HCT116 (cell line): ENCODE measurements around the gene CBL. TPM values are rescaled to one million over a fixed set of nuclear protein-coding genes. Genes with fewer than 3 reads are reported as not detected.

Source experiments
- ATAC-seq: fragments of 200-7000 bp; cut with Tn5 transposase; 2 replicates; pipeline ENCODE4 v1.9.1; 2020; ENCODE audit warnings: mild to moderate bottlenecking, moderate library complexity
- BruUV-seq: library from RNA; stranded (reverse); fragments of 400-500 nt; replicated peaks from 2 replicates; lab custom pipeline; 2021; lab: Mats Ljungman, UMichigan
- CTCF ChIA-PET: fragments of 300-600 bp; sonication (Branson Sonifier 250); formaldehyde crosslinking; loops from one replicate; lab custom pipeline; 2021; ENCODE audit warnings: antibody characterized with exemption; lab: Charles Lee
- POLR2A ChIA-PET: fragments of 300-600, 350-600 bp; sonication (Branson Sonifier 250); formaldehyde crosslinking; loops from one replicate; lab custom pipeline; 2021; ENCODE audit warnings: antibody characterized with exemption; lab: Charles Lee
- RAD21 ChIA-PET, 2 experiments: fragments of 300-600 bp; sonication (Branson Sonifier 250); formaldehyde crosslinking; loops; one replicate each; lab custom pipeline; 2023; ENCODE audit warnings: low total read pairs in 2 of 2; ENCODE audit not compliant: uncharacterized antibody in 2 of 2, unreplicated experiment in 2 of 2, low non-redundant PET in 1 of 2; lab: Charles Lee
- DNase-seq: peaks from one replicate; pipeline ENCODE4 v3.0.0-alpha.2; 2010; ENCODE audit warnings: low read depth, low spot score
- H2AFZ ChIP-seq: fragments of 200-600 bp; shearing (Covaris generic), sonication (generic); 2 replicates; pipeline ENCODE4 v1.6.1; 2017; ENCODE audit warnings: low read depth, mixed run types, mixed read lengths, antibody characterized with exemption, low read length; ENCODE audit not compliant: poor library complexity, severe bottlenecking
- H3K27ac ChIP-seq: 2 replicates; pipeline ENCODE4 v1.5.1; 2012; ENCODE audit warnings: low read depth, low read length
- H3K27me3 ChIP-seq: fragments of 200-600 bp; sonication (generic); 2 replicates; pipeline ENCODE4 v1.6.1; 2016; ENCODE audit warnings: mixed run types, low read length, mixed read lengths; ENCODE audit not compliant: insufficient read depth
- H3K36me3 ChIP-seq, 2 experiments: fragments of 200-500 bp in 1 of 2; fragments of 200-600 bp in 1 of 2; sonication (Bioruptor generic) in 1 of 2; sonication (generic) in 1 of 2; 2 replicates each; pipeline versions ENCODE4 v1.5.1 to v1.6.1; 2014 to 2016; ENCODE audit warnings: low read length in 2 of 2, inconsistent platforms in 1 of 2, mixed read lengths in 1 of 2, mixed run types in 1 of 2; ENCODE audit not compliant: insufficient read depth in 2 of 2, control insufficient read depth in 1 of 2
- H3K4me1 ChIP-seq, 2 experiments: fragments of 200-600 bp in 1 of 2; sonication (generic) in 1 of 2; 2 replicates each; pipeline versions ENCODE4 v1.5.1 to v1.6.1; 2012 to 2017; ENCODE audit warnings: low read length in 2 of 2, inconsistent platforms in 1 of 2, mild to moderate bottlenecking in 1 of 2, mixed read lengths in 1 of 2, mixed run types in 1 of 2, moderate library complexity in 1 of 2; ENCODE audit not compliant: insufficient read depth in 2 of 2, control insufficient read depth in 1 of 2
- H3K4me2 ChIP-seq: fragments of 200-600 bp; sonication (generic); 2 replicates; pipeline ENCODE4 v1.6.1; 2017; ENCODE audit warnings: mixed run types, low read length, mixed read lengths
- H3K4me3 ChIP-seq, 2 experiments: fragments of 200-600 bp in 1 of 2; sonication (generic) in 1 of 2; replicated peaks in 1 of 2; 2 replicates each; pipeline ENCODE4 v1.5.1; 2011 to 2016; ENCODE audit warnings: low read length in 2 of 2, control low read depth in 1 of 2, low read depth in 1 of 2, mild to moderate bottlenecking in 1 of 2, mixed read lengths in 1 of 2, mixed run types in 1 of 2
- H3K79me2 ChIP-seq: fragments of 200-600 bp; sonication (generic); 2 replicates; pipeline ENCODE4 v1.6.1; 2017; ENCODE audit warnings: mild to moderate bottlenecking, mixed run types, low read length, moderate library complexity, mixed read lengths; ENCODE audit not compliant: insufficient read depth
- H3K9ac ChIP-seq: fragments of 200-600 bp; sonication (generic); 2 replicates; pipeline ENCODE4 v1.6.1; 2016; ENCODE audit warnings: low read length, mixed read lengths
- H3K9me2 ChIP-seq: fragments of 200-600 bp; sonication (generic), shearing (Covaris generic); 2 replicates; pipeline ENCODE4 v1.6.1; 2017; ENCODE audit warnings: mixed run types, mild to moderate bottlenecking, moderate library complexity; ENCODE audit not compliant: insufficient read depth
- H3K9me3 ChIP-seq, 2 experiments: fragments of 200-500 bp in 1 of 2; fragments of 200-600 bp in 1 of 2; sonication (Bioruptor generic) in 1 of 2; sonication (generic) in 1 of 2; 2 replicates each; pipeline ENCODE4 v1.6.1; 2014 to 2017; ENCODE audit warnings: low read length in 2 of 2, mixed read lengths in 2 of 2, inconsistent platforms in 1 of 2, low read depth in 1 of 2, mild to moderate bottlenecking in 1 of 2, mixed run types in 1 of 2, moderate library complexity in 1 of 2; ENCODE audit not compliant: control insufficient read depth in 1 of 2, insufficient read depth in 1 of 2
- H4K20me1 ChIP-seq: fragments of 200-600 bp; sonication (generic), shearing (Covaris generic); 2 replicates; pipeline ENCODE4 v1.6.1; 2017; ENCODE audit warnings: mixed run types, mild to moderate bottlenecking, moderate library complexity; ENCODE audit not compliant: insufficient read depth
- ATF3 ChIP-seq: IDR thresholded peaks from 2 replicates; pipeline ENCODE4 v1.6.1; 2012
- CBX3 ChIP-seq: IDR thresholded peaks from 2 replicates; pipeline ENCODE4 v1.6.1; 2012; ENCODE audit warnings: low read depth
- EGR1 ChIP-seq: IDR thresholded peaks from 2 replicates; pipeline ENCODE4 v1.6.1; 2012; ENCODE audit warnings: low read depth
- ELF1 ChIP-seq: IDR thresholded peaks from 2 replicates; pipeline ENCODE4 v1.6.1; 2012; ENCODE audit warnings: low read depth, borderline replicate concordance
- EZH2 ChIP-seq: fragments of 200-600 bp; sonication (generic); IDR thresholded peaks from 2 replicates; pipeline ENCODE4 v1.6.1; 2017; ENCODE audit warnings: antibody characterized with exemption, mixed run types
- EZH2phosphoT487 ChIP-seq: fragments of 200-600 bp; IDR thresholded peaks from 2 replicates; pipeline ENCODE4 v1.6.1; 2018; ENCODE audit warnings: antibody characterized with exemption, borderline replicate concordance
- FOSL1 ChIP-seq: IDR thresholded peaks from 2 replicates; pipeline ENCODE4 v1.6.1; 2012; ENCODE audit warnings: low read depth
- JUND ChIP-seq: IDR thresholded peaks from 2 replicates; pipeline ENCODE4 v1.6.1; 2012
- POLR2A ChIP-seq: IDR thresholded peaks from 2 replicates; pipeline ENCODE4 v1.7.0; 2011; ENCODE audit warnings: borderline replicate concordance; ENCODE audit not compliant: insufficient read depth, insufficient read length; ENCODE audit errors: extremely low read depth
- POLR2AphosphoS5 ChIP-seq: IDR thresholded peaks from 2 replicates; pipeline ENCODE4 v1.6.1; 2011; ENCODE audit warnings: mild to moderate bottlenecking, low read depth, low read length, moderate library complexity
- RAD21 ChIP-seq: IDR thresholded peaks from 2 replicates; pipeline ENCODE4 v1.6.1; 2012; ENCODE audit warnings: low read depth, mild to moderate bottlenecking
- SIN3A ChIP-seq: IDR thresholded peaks from 2 replicates; pipeline ENCODE4 v1.6.1; 2012; ENCODE audit warnings: low read depth
- SP1 ChIP-seq: IDR thresholded peaks from 2 replicates; pipeline ENCODE4 v1.6.1; 2012; ENCODE audit warnings: low read depth
- SRF ChIP-seq: IDR thresholded peaks from 2 replicates; pipeline ENCODE4 v1.6.1; 2012; ENCODE audit warnings: low read depth
- TCF7L2 ChIP-seq: IDR thresholded peaks from 2 replicates; pipeline ENCODE4 v1.7.0; 2011; ENCODE audit warnings: borderline replicate concordance, inconsistent platforms; ENCODE audit not compliant: insufficient read depth, insufficient read length; ENCODE audit errors: extremely low read depth
- YY1 ChIP-seq: IDR thresholded peaks from 2 replicates; pipeline ENCODE4 v1.6.1; 2011; ENCODE audit warnings: low read length, low read depth, moderate library complexity, mild to moderate bottlenecking; ENCODE audit not compliant: insufficient replicate concordance; ENCODE audit errors: extremely low read depth
- ZNF274 ChIP-seq: fragments of 200-500 bp; sonication (Bioruptor generic); IDR thresholded peaks from 2 replicates; pipeline ENCODE4 v1.6.1; 2014; ENCODE audit warnings: mild to moderate bottlenecking, low read depth, low read length, inconsistent platforms
- intact Hi-C: fragments of 100-400 bp; cut with micrococcal nuclease; formaldehyde crosslinking; loops from 2 replicates; pipeline ENCODE4 v1.10.0; 2022
- total RNA-seq: library from RNA; stranded (reverse); gene quantifications from one replicate; pipeline ENCODE4 v1.2.1, GENCODE V29; 2021; ENCODE audit not compliant: unreplicated experiment
- TF ChIP-seq, protein P1 (sequence below): IDR thresholded peaks from 2 replicates; pipeline ENCODE4 v1.6.1; 2011; ENCODE audit warnings: mild to moderate bottlenecking, low read length, moderate library complexity; ENCODE audit not compliant: insufficient replicate concordance; ENCODE audit errors: extremely low read depth
- TF ChIP-seq, protein P2 (sequence below): IDR thresholded peaks from 2 replicates; pipeline ENCODE4 v1.6.1; 2012; ENCODE audit warnings: low read depth
- TF ChIP-seq, protein P3 (sequence below): IDR thresholded peaks from 2 replicates; pipeline ENCODE4 v1.6.1; 2012

Gene CBL
- total RNA-seq, 1 experiment from 2014 or later = 31.1 TPM

DNA sequence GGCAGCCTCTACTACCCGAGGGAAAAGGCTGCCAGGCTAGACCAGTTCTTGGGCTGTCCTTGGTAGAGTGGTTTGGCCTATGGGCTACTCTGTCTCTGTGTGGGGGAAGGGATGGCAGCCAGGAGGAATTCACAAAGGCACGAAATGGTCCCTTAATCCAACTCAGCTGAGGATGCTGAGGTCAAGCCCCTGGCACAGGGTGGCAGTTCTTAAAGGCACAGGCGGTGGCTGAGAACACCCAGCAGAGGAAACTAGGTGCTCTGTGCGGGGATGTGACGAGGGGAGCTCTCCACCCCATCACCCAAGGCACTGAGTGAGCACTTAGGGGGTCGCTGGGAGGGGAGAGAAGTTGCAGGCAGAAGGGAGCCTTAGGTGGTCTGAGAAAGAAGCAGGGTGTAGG lies 140.5 kb downstream of the CBL start, which contains the start of gene MFRP:
TSS of gene MFRP (minus strand) at position 101 of the 400 bp plus-strand sequence. CDS start 192 bp downstream, outside the sequence.
- ChIA-PET RAD21 (no interaction called here), POLR2A (no interaction called here), CTCF (interaction anchor here (1.6 kb wide), 1 partner anchor 10 kb away, joined by 7 read pairs; no protein-coding TSS in a partner anchor)
- H3K9ac ChIP-seq = no peak within 1 kb of the TSS
- no peaks in the 10 kb centered on the region for H3K27me3 ChIP-seq
- H3K4me3 ChIP-seq = no peak within 1 kb of the TSS
- no TSS peak for BruUV-seq
- H4K20me1 ChIP-seq = no peaks in the 10 kb centered on the region
- H3K79me2 ChIP-seq = no peaks in the 10 kb centered on the region
- H3K9me3 ChIP-seq = no peaks in the 10 kb centered on the region
- no peak within 1 kb of the TSS for H3K4me2 ChIP-seq
- TF ChIP-seq ATF3 (no peak), FOSL1 (no peak), SP1 (no peak), CBX3 (no peak), ZNF274 (no peak), SIN3A (no peak), RAD21 (no peak), EZH2phosphoT487 (no peak), TCF7L2 (no peak), POLR2AphosphoS5 (no peak), EGR1 (no peak), YY1 (no peak), JUND (no peak), SRF (no peak), EZH2 (no peak), ELF1 (no peak), POLR2A (no peak)
- TF ChIP-seq, protein P1, sequence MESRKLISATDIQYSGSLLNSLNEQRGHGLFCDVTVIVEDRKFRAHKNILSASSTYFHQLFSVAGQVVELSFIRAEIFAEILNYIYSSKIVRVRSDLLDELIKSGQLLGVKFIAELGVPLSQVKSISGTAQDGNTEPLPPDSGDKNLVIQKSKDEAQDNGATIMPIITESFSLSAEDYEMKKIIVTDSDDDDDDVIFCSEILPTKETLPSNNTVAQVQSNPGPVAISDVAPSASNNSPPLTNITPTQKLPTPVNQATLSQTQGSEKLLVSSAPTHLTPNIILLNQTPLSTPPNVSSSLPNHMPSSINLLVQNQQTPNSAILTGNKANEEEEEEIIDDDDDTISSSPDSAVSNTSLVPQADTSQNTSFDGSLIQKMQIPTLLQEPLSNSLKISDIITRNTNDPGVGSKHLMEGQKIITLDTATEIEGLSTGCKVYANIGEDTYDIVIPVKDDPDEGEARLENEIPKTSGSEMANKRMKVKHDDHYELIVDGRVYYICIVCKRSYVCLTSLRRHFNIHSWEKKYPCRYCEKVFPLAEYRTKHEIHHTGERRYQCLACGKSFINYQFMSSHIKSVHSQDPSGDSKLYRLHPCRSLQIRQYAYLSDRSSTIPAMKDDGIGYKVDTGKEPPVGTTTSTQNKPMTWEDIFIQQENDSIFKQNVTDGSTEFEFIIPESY = no peak
- TF ChIP-seq, protein P2, sequence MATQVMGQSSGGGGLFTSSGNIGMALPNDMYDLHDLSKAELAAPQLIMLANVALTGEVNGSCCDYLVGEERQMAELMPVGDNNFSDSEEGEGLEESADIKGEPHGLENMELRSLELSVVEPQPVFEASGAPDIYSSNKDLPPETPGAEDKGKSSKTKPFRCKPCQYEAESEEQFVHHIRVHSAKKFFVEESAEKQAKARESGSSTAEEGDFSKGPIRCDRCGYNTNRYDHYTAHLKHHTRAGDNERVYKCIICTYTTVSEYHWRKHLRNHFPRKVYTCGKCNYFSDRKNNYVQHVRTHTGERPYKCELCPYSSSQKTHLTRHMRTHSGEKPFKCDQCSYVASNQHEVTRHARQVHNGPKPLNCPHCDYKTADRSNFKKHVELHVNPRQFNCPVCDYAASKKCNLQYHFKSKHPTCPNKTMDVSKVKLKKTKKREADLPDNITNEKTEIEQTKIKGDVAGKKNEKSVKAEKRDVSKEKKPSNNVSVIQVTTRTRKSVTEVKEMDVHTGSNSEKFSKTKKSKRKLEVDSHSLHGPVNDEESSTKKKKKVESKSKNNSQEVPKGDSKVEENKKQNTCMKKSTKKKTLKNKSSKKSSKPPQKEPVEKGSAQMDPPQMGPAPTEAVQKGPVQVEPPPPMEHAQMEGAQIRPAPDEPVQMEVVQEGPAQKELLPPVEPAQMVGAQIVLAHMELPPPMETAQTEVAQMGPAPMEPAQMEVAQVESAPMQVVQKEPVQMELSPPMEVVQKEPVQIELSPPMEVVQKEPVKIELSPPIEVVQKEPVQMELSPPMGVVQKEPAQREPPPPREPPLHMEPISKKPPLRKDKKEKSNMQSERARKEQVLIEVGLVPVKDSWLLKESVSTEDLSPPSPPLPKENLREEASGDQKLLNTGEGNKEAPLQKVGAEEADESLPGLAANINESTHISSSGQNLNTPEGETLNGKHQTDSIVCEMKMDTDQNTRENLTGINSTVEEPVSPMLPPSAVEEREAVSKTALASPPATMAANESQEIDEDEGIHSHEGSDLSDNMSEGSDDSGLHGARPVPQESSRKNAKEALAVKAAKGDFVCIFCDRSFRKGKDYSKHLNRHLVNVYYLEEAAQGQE = no peak
- TF ChIP-seq, protein P3, sequence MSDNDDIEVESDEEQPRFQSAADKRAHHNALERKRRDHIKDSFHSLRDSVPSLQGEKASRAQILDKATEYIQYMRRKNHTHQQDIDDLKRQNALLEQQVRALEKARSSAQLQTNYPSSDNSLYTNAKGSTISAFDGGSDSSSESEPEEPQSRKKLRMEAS = no peak
- no peak within 1 kb of the TSS for H2AFZ ChIP-seq
- no peaks in the 10 kb centered on the region for H3K36me3 ChIP-seq
- DNase-seq (no peak), ATAC-seq (no peak)
- intact Hi-C loops = no loop called here
- no peaks in the 10 kb centered on the region for H3K9me2 ChIP-seq
- H3K4me1 ChIP-seq = no peaks in the 10 kb centered on the region
- no peak within 1 kb of the TSS; the same call in 1 of the 2 replicates for H3K27ac ChIP-seq
